GM19468 (cell line): ENCODE results near the gene CCDC34.
"Not testable (repeated sequence)": the region's sequence is repeated elsewhere in the genome, so short reads cannot be mapped to it uniquely, and the experiment has no call there.

Source experiments
- ATAC-seq: cut with Tn5 transposase; IDR thresholded peaks from one replicate; pipeline ENCODE4 v1.9.1; 2021; ENCODE audit warnings: mild to moderate bottlenecking, moderate library complexity, moderate number of reproducible peaks; ENCODE audit not compliant: unreplicated experiment; ENCODE audit errors: extremely low read depth

Gene CCDC34

GRCh38 chr11:27330633-27331270, 32.3 kb downstream of the CCDC34 start:
- no peak for ATAC-seq

GRCh38 chr11:27329867-27330632, 33.0 kb downstream of the CCDC34 start:
- ATAC-seq: no peak

GRCh38 chr11:27328614-27329013, 34.4 kb downstream of the CCDC34 start:
- ATAC-seq: no peak

- ATAC-seq: not testable (repeated sequence)
Observed at GRCh38 chr11:27327064-27327463, 36.0 kb downstream of the CCDC34 start.

- not testable (repeated sequence) for ATAC-seq
Observed at GRCh38 chr11:27322196-27322595, 40.8 kb downstream of the CCDC34 start.

GRCh38 chr11:27321340-27321739, 41.7 kb downstream of the CCDC34 start:
- not testable (repeated sequence) for ATAC-seq

- peak; percentile 94 for ATAC-seq
Observed at GRCh38 chr11:27319072-27319471, 43.9 kb downstream of the CCDC34 start.

- no peak for ATAC-seq
Observed at GRCh38 chr11:27317751-27318150, 45.3 kb downstream of the CCDC34 start.

GRCh38 chr11:27315836-27316235, 47.2 kb downstream of the CCDC34 start:
- no peak for ATAC-seq

GRCh38 chr11:27313157-27313821, 49.7 kb downstream of the CCDC34 start:
- ATAC-seq: no peak

- ATAC-seq: no peak
Observed at GRCh38 chr11:27312110-27312509, 50.9 kb downstream of the CCDC34 start.

- no peak for ATAC-seq
Observed at GRCh38 chr11:27310707-27311106, 52.3 kb downstream of the CCDC34 start.

GRCh38 chr11:27310182-27310581, 52.8 kb downstream of the CCDC34 start:
- ATAC-seq: no peak

- ATAC-seq: no peak
Observed at GRCh38 chr11:27309046-27309445, 54.0 kb downstream of the CCDC34 start.

GRCh38 chr11:27307232-27307631, 55.8 kb downstream of the CCDC34 start:
- ATAC-seq: no peak

- no peak for ATAC-seq
Observed at GRCh38 chr11:27305751-27306150, 57.3 kb downstream of the CCDC34 start.

GRCh38 chr11:27304514-27304913, 58.5 kb downstream of the CCDC34 start:
- no peak for ATAC-seq

GRCh38 chr11:27303903-27304302, 59.1 kb downstream of the CCDC34 start:
- no peak for ATAC-seq

GRCh38 chr11:27300974-27301373, 62.0 kb downstream of the CCDC34 start:
- no peak for ATAC-seq

- ATAC-seq: no peak
Observed at GRCh38 chr11:27297616-27298015, 65.4 kb downstream of the CCDC34 start.

GRCh38 chr11:27296497-27296896, 66.5 kb downstream of the CCDC34 start:
- ATAC-seq: peak; percentile 59
